ENCODE measurements around the gene PARD3.
"Not testable (repeated sequence)": the region's sequence is repeated elsewhere in the genome, so short reads cannot be mapped to it uniquely, and the experiment has no call there.

The PARD3 gene

GRCh38 chr10:34644815-34645214 lies 170.3 kb downstream of the PARD3 start:
- not testable (repeated sequence) for DNase-seq

- no peak for DNase-seq
These were observed 170.9 kb downstream of the PARD3 start for GRCh38 chr10:34644224-34644623.

- DNase-seq = no peak
These were observed 171.5 kb downstream of the PARD3 start for GRCh38 chr10:34643620-34644019.

DNA sequence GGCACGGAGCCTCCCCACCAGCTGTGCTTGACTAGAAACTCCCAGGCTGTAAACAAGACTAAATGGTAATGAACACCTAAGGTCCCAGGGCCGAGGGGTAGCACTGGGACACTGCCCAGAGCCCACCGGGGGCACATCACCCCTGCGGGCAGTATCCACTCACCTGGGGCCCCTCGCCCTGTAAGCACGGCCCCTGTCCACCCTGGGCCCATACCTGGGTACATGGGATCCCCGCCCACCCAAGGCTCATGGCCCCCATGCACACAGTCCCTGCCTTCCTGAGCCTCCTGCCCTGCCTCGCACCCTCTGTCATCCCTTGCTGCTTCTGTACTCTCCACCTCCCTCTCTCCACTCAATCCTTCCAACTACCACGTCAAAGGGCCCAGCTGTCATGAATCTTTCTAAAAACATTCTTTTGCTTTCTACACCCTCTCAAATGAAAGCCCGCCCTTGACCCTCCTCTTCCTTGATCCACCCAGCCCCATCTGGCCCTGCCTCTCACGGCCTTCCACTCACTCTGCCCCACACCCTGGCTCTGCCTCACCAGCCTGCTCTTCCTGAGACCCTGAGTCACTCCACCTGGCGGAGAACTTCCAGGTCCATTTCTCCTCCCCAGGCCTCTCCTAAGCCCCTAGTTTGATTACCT lies 173.1 kb downstream of the PARD3 start:
- no peak for DNase-seq

- DNase-seq = no peak
These were observed 173.8 kb downstream of the PARD3 start for GRCh38 chr10:34641147-34641912.

- DNase-seq = peak; percentile 11 to 34
These were observed 176.6 kb downstream of the PARD3 start for GRCh38 chr10:34638406-34639054.

DNA sequence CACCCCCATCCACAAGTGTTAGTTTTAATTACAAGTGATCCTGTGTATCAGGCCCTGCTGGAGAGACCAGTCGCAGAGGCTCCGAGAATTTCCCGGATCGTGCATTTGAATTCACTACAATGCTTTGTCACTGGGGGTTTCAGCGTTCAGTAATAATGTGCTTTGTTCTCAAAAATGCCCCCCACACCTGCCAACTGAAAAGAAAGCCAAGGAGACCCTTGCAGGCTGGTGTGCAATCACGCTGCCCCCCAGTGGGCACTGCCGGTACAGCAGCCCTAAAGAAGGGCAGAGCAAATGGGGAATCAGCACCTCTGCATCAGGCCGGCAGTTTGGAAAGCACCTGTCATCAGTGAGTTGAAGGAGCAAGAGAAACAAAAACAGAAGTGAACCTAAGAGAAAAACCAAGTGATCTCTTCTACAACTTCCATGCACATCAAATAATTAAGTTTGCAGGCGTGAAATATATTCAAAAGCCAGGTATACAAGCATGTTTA lies 177.6 kb downstream of the PARD3 start:
- peak; percentile 6 to 8 for DNase-seq

DNA sequence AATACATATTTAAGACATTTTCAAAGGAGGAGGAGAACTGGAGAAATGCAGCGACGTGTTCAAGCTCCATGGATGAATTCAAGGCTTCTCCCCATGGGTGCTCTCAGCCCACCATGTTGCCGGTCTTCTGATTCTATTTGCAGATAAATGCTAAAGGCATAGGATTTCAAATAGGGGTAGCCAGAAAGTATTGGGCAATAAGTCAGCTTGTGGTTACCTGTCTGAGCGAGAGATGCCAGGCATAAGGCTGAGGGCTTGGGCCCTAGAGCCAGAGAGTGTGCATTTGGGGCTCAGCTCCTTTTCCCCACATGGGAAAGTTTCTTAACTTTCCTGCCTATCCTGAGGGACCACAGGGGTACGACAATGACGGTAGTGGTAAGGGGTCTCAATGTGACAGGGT lies 180.0 kb downstream of the PARD3 start:
- DNase-seq = no peak

DNA sequence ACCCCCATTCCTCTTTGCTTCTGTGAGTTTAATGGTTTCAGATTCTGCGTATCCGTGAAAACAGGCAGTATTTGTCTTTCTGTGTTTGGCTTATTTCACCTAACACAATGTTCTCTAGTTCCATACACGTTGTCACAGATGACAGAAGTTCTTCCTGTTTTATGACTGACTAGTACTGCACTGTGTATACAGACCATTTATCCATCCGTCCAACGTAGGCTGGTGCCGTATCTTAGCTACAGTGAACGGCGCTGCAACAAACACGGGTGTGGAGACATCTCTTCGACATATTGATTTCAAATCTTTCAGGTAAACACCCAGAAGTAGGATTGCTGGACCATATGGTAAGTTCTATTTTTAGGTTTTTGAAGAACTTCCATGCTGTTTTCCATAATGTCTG lies 181.7 kb downstream of the PARD3 start:
- DNase-seq = no peak

DNA sequence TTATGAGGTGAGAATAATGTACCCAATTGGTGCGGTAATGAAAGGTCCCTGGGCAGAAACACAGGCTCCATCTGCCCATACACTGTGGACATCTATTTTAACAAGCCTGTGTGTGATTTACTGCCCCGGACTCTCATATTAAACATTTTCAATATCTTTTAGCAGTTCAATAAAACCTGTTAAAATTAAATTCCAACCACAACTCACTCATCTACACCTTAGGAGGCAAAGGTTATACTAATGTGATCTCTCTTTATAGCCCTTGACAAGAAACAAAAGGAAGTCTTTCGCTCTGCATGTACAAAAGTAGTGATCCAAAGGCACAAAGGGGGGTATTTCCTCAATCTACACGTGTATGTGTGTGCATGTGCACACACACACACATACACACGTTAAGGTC lies 186.0 kb downstream of the PARD3 start:
- DNase-seq = no peak

- DNase-seq = no peak
These were observed 186.8 kb downstream of the PARD3 start for GRCh38 chr10:34628174-34628796.

DNA sequence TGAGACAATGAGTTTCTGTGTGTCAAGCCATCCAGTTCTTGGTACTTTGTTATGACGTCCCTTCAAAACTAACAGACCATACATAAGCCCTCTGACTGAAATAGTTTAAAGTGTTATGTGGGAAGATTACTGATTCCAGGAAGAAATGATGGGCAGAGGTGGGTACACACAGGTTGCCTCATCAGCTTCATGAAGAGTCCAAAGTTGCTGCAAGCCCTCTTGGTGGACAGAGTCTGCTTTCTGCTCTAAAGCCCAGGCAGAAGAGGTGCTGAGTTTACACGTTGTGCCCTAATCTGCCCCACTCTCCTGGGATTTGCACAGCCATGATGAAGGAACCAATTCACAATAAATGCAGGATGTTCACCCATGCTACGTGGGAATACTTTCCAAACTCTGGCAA lies 187.4 kb downstream of the PARD3 start:
- no peak for DNase-seq

DNA sequence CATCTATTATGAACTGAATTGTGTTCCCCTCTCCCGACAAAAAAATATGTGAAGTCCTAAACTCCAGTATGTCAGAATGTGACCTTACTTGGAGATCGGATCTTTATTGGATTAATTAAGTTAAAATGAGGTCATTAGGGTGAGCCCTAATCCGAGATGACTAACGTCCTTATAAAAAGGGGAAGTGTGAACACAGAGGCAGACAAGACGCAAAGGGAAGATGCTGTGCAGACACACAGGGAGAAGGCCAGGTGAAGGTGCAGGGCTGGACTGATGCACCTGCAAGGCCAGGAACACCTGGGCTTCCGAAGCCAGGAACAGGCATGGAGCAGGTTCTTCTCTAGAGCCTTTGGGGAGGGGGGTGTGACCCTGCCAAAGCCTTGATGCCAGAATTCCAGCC lies 187.8 kb downstream of the PARD3 start:
- DNase-seq = no peak

GRCh38 chr10:34626158-34626880 lies 188.8 kb downstream of the PARD3 start:
- DNase-seq = no peak

DNA sequence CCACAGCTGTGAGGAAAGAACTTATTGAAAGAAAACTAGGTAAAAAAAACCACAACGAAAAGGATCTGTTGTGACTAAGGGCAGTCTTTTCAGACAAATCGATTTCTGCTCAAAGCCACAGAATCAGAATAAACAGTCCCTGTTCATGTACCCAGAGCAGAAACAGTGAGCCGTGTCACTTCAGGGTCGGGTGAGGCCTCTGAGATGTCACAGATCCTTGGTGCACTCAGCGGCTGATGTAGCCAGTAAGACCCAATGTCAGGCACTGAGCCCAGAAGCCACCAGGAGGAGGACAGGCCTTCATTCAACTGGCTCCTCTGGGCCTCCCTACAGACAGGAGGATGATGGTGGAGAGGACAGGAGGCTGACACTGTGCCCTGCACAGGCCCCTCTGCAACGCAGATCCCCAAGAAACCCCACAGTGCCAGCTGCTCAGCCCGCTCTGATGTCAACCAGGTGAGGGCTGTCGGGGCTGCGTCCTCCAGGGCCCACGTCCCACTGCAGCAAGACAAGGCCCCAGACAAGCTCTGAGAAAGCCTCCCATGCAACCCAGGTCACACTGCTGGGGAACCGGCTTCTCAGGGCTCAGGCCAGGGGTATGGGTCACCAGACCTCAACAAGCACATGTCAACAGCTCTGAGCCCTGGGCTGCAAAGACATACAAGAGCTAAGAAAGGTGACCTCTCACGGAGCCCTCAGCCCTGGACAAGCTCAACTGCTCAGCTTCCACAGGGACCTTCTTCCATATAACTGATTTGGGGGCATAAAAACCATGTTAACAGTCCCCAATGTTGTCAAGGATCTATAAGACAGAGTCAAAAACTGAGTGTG lies 190.6 kb downstream of the PARD3 start:
- no peak for DNase-seq

DNA sequence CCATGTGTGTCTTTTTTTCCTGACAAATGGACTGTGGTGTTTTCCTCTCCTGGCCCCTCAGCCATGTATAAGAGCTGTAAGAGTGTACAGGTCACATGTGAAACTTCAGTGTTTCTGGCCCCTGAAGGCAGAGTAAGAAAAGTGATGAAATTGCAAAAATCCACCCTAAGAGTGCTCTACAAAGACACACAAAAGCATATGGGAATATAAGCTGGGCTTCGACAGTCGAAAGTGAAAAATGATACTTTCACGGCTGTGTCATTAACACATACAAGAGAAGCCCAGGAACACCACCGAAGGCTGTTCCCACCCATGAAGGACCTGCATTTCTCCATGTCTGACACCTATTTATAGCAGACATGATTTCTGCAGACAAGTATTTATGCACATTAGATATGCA lies 192.2 kb downstream of the PARD3 start:
- DNase-seq = no peak

DNA sequence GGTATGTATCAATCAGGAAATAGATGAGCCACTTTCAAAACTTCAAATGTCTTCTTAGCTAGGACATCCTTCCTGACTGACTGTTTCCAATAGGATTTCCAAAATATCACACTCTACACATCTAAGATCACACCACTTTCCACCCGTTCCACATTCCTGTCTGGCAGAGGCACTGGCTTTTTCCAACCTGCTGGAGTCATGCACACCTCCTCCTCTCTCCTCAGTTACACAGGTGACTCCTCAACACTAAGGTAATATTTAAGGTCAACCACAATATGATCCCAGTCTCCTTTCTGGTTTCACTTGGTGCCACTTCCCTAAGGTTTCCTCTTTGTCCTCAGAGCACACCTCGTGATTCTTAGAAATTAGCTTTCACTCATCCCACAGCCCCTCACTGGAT lies 196.5 kb downstream of the PARD3 start:
- DNase-seq = no peak

GRCh38 chr10:34615770-34616169 lies 199.3 kb downstream of the PARD3 start:
- no peak for DNase-seq

GRCh38 chr10:34613491-34613890 lies 201.6 kb downstream of the PARD3 start:
- DNase-seq = no peak

DNA sequence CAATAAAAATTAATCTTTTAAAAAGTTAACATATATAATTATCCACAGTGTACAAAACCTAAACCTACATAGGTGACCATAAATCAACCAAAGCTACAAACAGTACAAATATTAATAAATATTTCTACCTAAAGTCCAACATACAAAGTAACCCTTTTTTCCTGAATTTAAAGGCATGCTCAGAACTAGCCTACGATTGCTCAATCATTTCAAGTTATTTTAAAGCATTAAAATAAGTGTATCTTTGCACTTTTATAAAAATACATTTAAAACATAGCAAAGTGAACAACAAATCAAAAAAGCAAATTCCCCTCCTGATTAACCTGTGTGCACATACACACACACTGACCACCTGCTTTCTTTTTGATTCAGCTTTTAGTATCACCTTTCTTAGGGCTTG lies 202.2 kb downstream of the PARD3 start:
- DNase-seq = no peak

DNA sequence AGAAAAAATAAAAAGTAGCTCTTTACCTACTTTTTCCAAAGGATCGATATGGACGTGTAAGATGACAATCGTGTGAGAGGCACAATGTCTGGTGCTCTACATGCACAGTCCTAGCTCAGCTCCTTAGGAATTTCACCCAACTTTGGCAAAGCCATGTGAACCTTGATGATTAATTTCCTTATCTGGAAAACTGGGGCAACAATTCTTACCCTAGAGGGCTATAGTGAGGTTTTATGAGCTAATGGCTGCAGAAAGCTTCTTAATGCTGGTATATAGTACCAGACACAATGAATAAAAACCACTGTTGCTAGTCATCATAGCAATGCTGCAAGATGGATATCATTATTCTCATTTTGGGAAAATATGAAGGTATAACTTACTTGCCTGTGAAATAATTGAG lies 202.7 kb downstream of the PARD3 start:
- no peak for DNase-seq
